Panc1 (cell line): ENCODE measurements around the gene MAP2K5. TPM values are rescaled to one million over a fixed set of nuclear protein-coding genes. Genes with fewer than 3 reads are reported as not detected.

ENCODE experiments used
- ATAC-seq: fragments of 200-7000 bp; cut with Tn5 transposase; 2 replicates; pipeline ENCODE4 v1.9.1; 2020; ENCODE audit warnings: mild to moderate bottlenecking, moderate library complexity
- BruUV-seq: library from RNA; stranded (reverse); fragments of 400-500 nt; replicated peaks from 2 replicates; lab custom pipeline; 2021; lab: Mats Ljungman, UMichigan
- CTCF ChIA-PET: fragments of 300-600 bp; sonication (Branson Sonifier 250); formaldehyde crosslinking; loops from one replicate; lab custom pipeline; 2022; ENCODE audit warnings: antibody characterized with exemption; lab: Charles Lee
- POLR2A ChIA-PET: fragments of 300-600 bp; sonication (Branson Sonifier 250); formaldehyde crosslinking; loops from one replicate; lab custom pipeline; 2022; ENCODE audit warnings: antibody characterized with exemption; lab: Charles Lee
- DNase-seq: peaks from one replicate; pipeline ENCODE4 v3.0.0-alpha.2; 2010; ENCODE audit warnings: low read depth, low spot score
- H3K27ac ChIP-seq: 2 replicates; pipeline ENCODE4 v1.5.1; 2011; ENCODE audit warnings: mild to moderate bottlenecking, low read length, inconsistent platforms
- H3K27me3 ChIP-seq: fragments of 200-500 bp; sonication (Bioruptor generic); 2 replicates; pipeline ENCODE4 v1.6.0; 2014; ENCODE audit warnings: low read length, inconsistent platforms; ENCODE audit not compliant: control insufficient read depth, insufficient read depth
- H3K36me3 ChIP-seq: fragments of 200-500 bp; sonication (Bioruptor generic); 2 replicates; pipeline ENCODE4 v1.5.1; 2014; ENCODE audit warnings: inconsistent platforms, mild to moderate bottlenecking, low read length, moderate library complexity; ENCODE audit not compliant: control insufficient read depth, insufficient read depth
- H3K4me1 ChIP-seq: 2 replicates; pipeline ENCODE4 v1.5.1; 2011; ENCODE audit warnings: inconsistent platforms, mild to moderate bottlenecking, low read length, moderate library complexity; ENCODE audit not compliant: control insufficient read depth, insufficient read depth
- H3K4me3 ChIP-seq, 2 experiments: 2 replicates each; pipeline ENCODE4 v1.5.1; 2011 to 2012; ENCODE audit warnings: low read depth in 2 of 2, low read length in 2 of 2, mild to moderate bottlenecking in 2 of 2, inconsistent platforms in 1 of 2, moderate library complexity in 1 of 2
- H3K9me3 ChIP-seq: fragments of 200-500 bp; sonication (Bioruptor generic); 2 replicates; pipeline ENCODE4 v1.5.1; 2014; ENCODE audit warnings: low read depth, mild to moderate bottlenecking, inconsistent platforms, low read length, moderate library complexity; ENCODE audit not compliant: control insufficient read depth, insufficient read depth
- CTCF ChIP-seq: fragments of 450-650 bp; IDR thresholded peaks from 2 replicates; pipeline ENCODE4 v1.5.1; 2017; ENCODE audit warnings: mild to moderate bottlenecking
- POLR2AphosphoS5 ChIP-seq: IDR thresholded peaks from 2 replicates; pipeline ENCODE4 v1.6.1; 2012; ENCODE audit warnings: mild to moderate bottlenecking, low read depth, low read length, moderate library complexity
- SIN3A ChIP-seq: IDR thresholded peaks from 2 replicates; pipeline ENCODE4 v1.6.1; 2012; ENCODE audit warnings: low read depth, mild to moderate bottlenecking, low read length, moderate library complexity, borderline replicate concordance; ENCODE audit not compliant: insufficient read depth
- TCF7L2 ChIP-seq: IDR thresholded peaks from 2 replicates; pipeline ENCODE4 v1.6.1; 2011; ENCODE audit warnings: mild to moderate bottlenecking, low read depth, low read length, inconsistent platforms
- in situ Hi-C: cut with HindIII; loops from 2 replicates; pipeline ENCODE4 v1.10.0; 2016; ENCODE audit warnings: low sequenced_read_pairs, low pct_unique_long_range_greater_than_20kb
- intact Hi-C: fragments of 100-400 bp; cut with micrococcal nuclease; formaldehyde crosslinking; loops from one replicate; pipeline ENCODE4 v1.10.0; 2022; ENCODE audit not compliant: unreplicated experiment
- total RNA-seq: library from RNA; stranded (reverse); gene quantifications from one replicate; pipeline ENCODE4 v1.2.1, GENCODE V29; 2021; ENCODE audit not compliant: unreplicated experiment
- TF ChIP-seq, protein P1 (sequence below), 2 experiments: IDR thresholded peaks; 2 replicates each; pipeline ENCODE4 v1.6.1; 2011 to 2012; ENCODE audit warnings: low read depth in 2 of 2, control low read depth in 1 of 2, low read length in 1 of 2, mild to moderate bottlenecking in 1 of 2, moderate library complexity in 1 of 2; ENCODE audit not compliant: insufficient read depth in 1 of 2

MAP2K5 gene
- total RNA-seq, 1 experiment from 2014 or later = 18.3 TPM

DNA sequence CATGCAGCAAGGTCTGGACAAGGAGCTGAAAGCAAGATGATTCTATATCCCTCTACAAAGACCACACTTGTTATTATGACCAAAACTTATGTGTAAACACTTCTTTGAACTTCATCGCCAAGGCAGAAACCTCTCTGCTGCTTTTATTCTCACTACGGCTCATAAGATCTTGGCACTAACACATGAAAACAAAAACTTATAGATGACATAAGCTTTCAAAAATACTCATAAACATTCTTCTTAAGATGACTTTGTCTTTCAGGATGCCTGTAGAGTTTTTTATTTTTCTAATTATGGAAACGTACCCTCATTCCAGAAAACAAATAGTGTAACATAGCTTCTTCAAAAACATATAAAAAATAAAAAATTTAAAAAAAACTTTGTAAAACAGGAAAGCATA is 34.1 kb upstream of the MAP2K5 start:
- no TSS peak for BruUV-seq
- ChIA-PET POLR2A (no interaction called here), CTCF (no interaction called here)
- Histone ChIP-seq H3K27me3 (no peaks in the 10 kb centered on the region), H3K27ac (no peak overlapping the region), H3K4me1 (no peaks in the 10 kb centered on the region), H3K4me3 (no peak overlapping the region), H3K36me3 (no peaks in the 10 kb centered on the region), H3K9me3 (no peaks in the 10 kb centered on the region)
- in situ Hi-C loops = no loop called here
- intact Hi-C loops = no loop called here
- ATAC-seq (no peak), DNase-seq (no peak)
- TF ChIP-seq SIN3A (no peak), CTCF (no peak), TCF7L2 (no peak), POLR2AphosphoS5 (no peak)
- TF ChIP-seq, protein P1, sequence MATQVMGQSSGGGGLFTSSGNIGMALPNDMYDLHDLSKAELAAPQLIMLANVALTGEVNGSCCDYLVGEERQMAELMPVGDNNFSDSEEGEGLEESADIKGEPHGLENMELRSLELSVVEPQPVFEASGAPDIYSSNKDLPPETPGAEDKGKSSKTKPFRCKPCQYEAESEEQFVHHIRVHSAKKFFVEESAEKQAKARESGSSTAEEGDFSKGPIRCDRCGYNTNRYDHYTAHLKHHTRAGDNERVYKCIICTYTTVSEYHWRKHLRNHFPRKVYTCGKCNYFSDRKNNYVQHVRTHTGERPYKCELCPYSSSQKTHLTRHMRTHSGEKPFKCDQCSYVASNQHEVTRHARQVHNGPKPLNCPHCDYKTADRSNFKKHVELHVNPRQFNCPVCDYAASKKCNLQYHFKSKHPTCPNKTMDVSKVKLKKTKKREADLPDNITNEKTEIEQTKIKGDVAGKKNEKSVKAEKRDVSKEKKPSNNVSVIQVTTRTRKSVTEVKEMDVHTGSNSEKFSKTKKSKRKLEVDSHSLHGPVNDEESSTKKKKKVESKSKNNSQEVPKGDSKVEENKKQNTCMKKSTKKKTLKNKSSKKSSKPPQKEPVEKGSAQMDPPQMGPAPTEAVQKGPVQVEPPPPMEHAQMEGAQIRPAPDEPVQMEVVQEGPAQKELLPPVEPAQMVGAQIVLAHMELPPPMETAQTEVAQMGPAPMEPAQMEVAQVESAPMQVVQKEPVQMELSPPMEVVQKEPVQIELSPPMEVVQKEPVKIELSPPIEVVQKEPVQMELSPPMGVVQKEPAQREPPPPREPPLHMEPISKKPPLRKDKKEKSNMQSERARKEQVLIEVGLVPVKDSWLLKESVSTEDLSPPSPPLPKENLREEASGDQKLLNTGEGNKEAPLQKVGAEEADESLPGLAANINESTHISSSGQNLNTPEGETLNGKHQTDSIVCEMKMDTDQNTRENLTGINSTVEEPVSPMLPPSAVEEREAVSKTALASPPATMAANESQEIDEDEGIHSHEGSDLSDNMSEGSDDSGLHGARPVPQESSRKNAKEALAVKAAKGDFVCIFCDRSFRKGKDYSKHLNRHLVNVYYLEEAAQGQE (IDR thresholded peaks at IDR 0.05; ENCODE audit: insufficient read depth in 1 of 2, low read depth in 2 of 2, low read length in 1 of 2) = no peak

DNA sequence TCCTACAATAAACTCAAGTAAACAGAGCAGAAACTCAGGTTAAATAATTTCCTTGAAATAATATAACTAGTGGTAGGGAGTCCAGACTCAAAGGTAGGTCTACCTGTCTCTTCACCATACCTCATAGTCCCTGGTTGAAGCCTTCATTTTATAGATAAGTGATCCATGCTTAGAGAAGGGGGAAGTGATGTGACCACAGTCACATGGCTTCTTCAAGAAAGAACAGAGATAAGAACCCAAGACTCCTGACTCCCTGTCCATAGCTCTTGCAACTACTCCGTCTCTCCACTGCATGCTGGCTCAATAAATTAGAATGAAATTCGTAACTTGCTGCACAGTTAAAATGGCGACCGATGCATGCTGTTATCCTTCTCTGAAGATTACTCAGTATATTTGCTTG is 32.6 kb upstream of the MAP2K5 start:
- POLR2A ChIA-PET = no interaction called here

More for the DNA sequence above, 32.6 kb upstream of the MAP2K5 start:
- DNase-seq = no peak
- Histone ChIP-seq H3K27ac (no peak overlapping the region), H3K36me3 (no peaks in the 10 kb centered on the region), H3K27me3 (no peaks in the 10 kb centered on the region), H3K9me3 (no peaks in the 10 kb centered on the region), H3K4me3 (no peak overlapping the region), H3K4me1 (no peaks in the 10 kb centered on the region)
- ATAC-seq = no peak
- in situ Hi-C loops (no loop called here), intact Hi-C loops (no loop called here)
- BruUV-seq = no TSS peak
- TF ChIP-seq POLR2AphosphoS5 = no peak
- no peak for TF ChIP-seq CTCF
- TF ChIP-seq, protein P1 (IDR thresholded peaks at IDR 0.05; ENCODE audit: insufficient read depth in 1 of 2, low read depth in 2 of 2, low read length in 1 of 2) = no peak
- TF ChIP-seq SIN3A = no peak
- no peak for TF ChIP-seq TCF7L2
- CTCF ChIA-PET = no interaction called here
